DND-41 (cell line): ENCODE measurements around the gene IRAK1BP1.

ENCODE experiments used
- ATAC-seq: fragments of 200-7000 bp; cut with Tn5 transposase; 3 replicates; pipeline ENCODE4 v1.9.1; 2021; ENCODE audit warnings: low read depth; ENCODE audit not compliant: insufficient read depth
- DNase-seq: peaks from one replicate; pipeline ENCODE4 v3.0.0-alpha.2; 2020
- H2AFZ ChIP-seq: 2 replicates; pipeline ENCODE4 v1.6.0; 2012; ENCODE audit warnings: low read depth, low read length
- H3K27ac ChIP-seq: 2 replicates; pipeline ENCODE4 v1.5.1; 2012; ENCODE audit warnings: low read length, inconsistent platforms
- H3K27me3 ChIP-seq: fragments of 200-600 bp; sonication (generic); 2 replicates; pipeline ENCODE4 v1.6.0; 2012; ENCODE audit warnings: low read length, mild to moderate bottlenecking, inconsistent platforms; ENCODE audit not compliant: insufficient read depth, poor library complexity
- H3K36me3 ChIP-seq: 2 replicates; pipeline ENCODE4 v1.5.1; 2012; ENCODE audit warnings: low read length, inconsistent platforms; ENCODE audit not compliant: insufficient read depth
- H3K4me1 ChIP-seq: 2 replicates; pipeline ENCODE4 v1.5.1; 2012; ENCODE audit warnings: mild to moderate bottlenecking, low read length; ENCODE audit not compliant: insufficient read depth
- H3K4me2 ChIP-seq: 2 replicates; pipeline ENCODE4 v1.6.0; 2012; ENCODE audit warnings: mild to moderate bottlenecking, moderate library complexity, low read length, inconsistent platforms; ENCODE audit not compliant: insufficient read depth
- H3K4me3 ChIP-seq, 2 experiments: fragments of 200-600 bp in 1 of 2; shearing (Covaris generic) in 1 of 2; 2 replicates each; pipeline ENCODE4 v1.5.1; 2012 to 2016; ENCODE audit warnings: inconsistent platforms in 2 of 2, low read length in 2 of 2, mild to moderate bottlenecking in 2 of 2, low read depth in 1 of 2, moderate library complexity in 1 of 2
- H3K79me2 ChIP-seq: 2 replicates; pipeline ENCODE4 v1.6.0; 2012; ENCODE audit warnings: low read length, inconsistent platforms; ENCODE audit not compliant: insufficient read depth
- H3K9ac ChIP-seq: 2 replicates; pipeline ENCODE4 v1.6.0; 2012; ENCODE audit warnings: low read depth, mild to moderate bottlenecking, inconsistent platforms, low read length, moderate library complexity
- H3K9me3 ChIP-seq: 2 replicates; pipeline ENCODE4 v1.5.1; 2012; ENCODE audit warnings: low read length, moderate library complexity, mild to moderate bottlenecking, inconsistent platforms; ENCODE audit not compliant: insufficient read depth, severe bottlenecking
- H4K20me1 ChIP-seq: 2 replicates; pipeline ENCODE4 v1.6.0; 2012; ENCODE audit warnings: low read length; ENCODE audit not compliant: insufficient read depth
- EZH2 ChIP-seq: IDR thresholded peaks from 3 replicates; pipeline ENCODE4 v1.6.1; 2012; ENCODE audit warnings: borderline replicate concordance, low read depth, mild to moderate bottlenecking, moderate library complexity, low read length, inconsistent platforms; ENCODE audit not compliant: severe bottlenecking
- TF ChIP-seq, protein P1 (sequence below): IDR thresholded peaks from 2 replicates; pipeline ENCODE4 v1.5.1; 2012; ENCODE audit warnings: borderline replicate concordance, low read length, moderate library complexity, mild to moderate bottlenecking; ENCODE audit not compliant: poor library complexity, severe bottlenecking; ENCODE audit errors: extremely low read depth

The IRAK1BP1 gene

DNA sequence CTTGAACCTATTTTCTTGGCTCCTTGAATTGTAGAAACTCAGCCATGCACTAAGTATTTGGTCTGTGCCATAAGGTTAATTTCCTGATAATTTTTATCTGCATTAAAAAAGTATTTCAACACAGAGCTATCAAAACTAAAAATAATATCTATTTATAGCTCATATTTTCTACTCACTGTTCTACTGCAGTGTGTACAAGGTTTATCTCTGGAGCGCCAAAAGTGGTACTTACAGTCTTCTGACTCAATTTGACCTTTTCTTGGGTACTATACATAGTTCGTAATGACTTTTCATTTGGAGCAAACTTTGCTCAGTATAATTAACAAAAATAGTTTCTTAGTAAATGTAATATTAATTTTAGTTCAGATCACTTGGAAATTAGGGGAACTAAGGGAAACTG is 69.2 kb downstream of the IRAK1BP1 start:
- H3K27me3 ChIP-seq: no peaks in the 10 kb centered on the region
- no peak for DNase-seq
- H3K27ac ChIP-seq: no peak overlapping the region
- no peak overlapping the region for H3K9ac ChIP-seq
- H3K4me1 ChIP-seq: no peaks in the 10 kb centered on the region
- H4K20me1 ChIP-seq: no peaks in the 10 kb centered on the region
- no peak for ATAC-seq
- H3K79me2 ChIP-seq: no peaks in the 10 kb centered on the region
- H3K9me3 ChIP-seq: peaks cover 5% of the 10 kb centered on the region
- no peak for TF ChIP-seq EZH2
- TF ChIP-seq, protein P1, sequence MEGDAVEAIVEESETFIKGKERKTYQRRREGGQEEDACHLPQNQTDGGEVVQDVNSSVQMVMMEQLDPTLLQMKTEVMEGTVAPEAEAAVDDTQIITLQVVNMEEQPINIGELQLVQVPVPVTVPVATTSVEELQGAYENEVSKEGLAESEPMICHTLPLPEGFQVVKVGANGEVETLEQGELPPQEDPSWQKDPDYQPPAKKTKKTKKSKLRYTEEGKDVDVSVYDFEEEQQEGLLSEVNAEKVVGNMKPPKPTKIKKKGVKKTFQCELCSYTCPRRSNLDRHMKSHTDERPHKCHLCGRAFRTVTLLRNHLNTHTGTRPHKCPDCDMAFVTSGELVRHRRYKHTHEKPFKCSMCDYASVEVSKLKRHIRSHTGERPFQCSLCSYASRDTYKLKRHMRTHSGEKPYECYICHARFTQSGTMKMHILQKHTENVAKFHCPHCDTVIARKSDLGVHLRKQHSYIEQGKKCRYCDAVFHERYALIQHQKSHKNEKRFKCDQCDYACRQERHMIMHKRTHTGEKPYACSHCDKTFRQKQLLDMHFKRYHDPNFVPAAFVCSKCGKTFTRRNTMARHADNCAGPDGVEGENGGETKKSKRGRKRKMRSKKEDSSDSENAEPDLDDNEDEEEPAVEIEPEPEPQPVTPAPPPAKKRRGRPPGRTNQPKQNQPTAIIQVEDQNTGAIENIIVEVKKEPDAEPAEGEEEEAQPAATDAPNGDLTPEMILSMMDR: no peak
- no peak overlapping the region for H3K4me2 ChIP-seq
- H3K36me3 ChIP-seq: peaks cover 53% of the 10 kb centered on the region
- no peak overlapping the region for H3K4me3 ChIP-seq
- H2AFZ ChIP-seq: no peak overlapping the region

DNA sequence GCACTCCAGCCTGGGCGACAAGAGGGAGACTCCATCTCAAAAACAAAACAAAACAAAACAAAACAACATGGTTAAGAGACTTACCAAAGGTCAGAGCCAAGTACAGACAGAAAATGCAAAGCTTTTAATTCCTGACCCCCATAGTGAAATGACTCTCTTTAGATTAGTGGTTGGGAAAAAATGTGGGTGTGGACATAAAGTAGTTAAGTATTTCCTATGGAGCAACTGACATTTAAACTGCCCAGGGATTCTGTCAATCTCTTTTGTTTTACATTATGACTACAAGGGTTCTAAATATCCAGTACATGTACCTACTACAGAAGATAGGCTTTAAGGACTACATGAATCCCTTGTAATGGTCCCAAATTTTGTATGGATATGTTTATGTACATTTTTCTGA is 75.1 kb downstream of the IRAK1BP1 start:
- no peaks in the 10 kb centered on the region for H3K27me3 ChIP-seq
- H3K36me3 ChIP-seq: peaks cover 91% of the 10 kb centered on the region
- no peak overlapping the region for H3K4me2 ChIP-seq
- DNase-seq: no peak
- no peak for TF ChIP-seq EZH2
- TF ChIP-seq, protein P1: no peak
- no peaks in the 10 kb centered on the region for H3K9me3 ChIP-seq
- no peak overlapping the region for H3K4me3 ChIP-seq
- no peak overlapping the region for H3K27ac ChIP-seq
- no peaks in the 10 kb centered on the region for H3K79me2 ChIP-seq
- ATAC-seq: no peak
- no peaks in the 10 kb centered on the region for H4K20me1 ChIP-seq
- no peak overlapping the region for H2AFZ ChIP-seq
- no peak overlapping the region for H3K9ac ChIP-seq
- H3K4me1 ChIP-seq: no peaks in the 10 kb centered on the region

DNA sequence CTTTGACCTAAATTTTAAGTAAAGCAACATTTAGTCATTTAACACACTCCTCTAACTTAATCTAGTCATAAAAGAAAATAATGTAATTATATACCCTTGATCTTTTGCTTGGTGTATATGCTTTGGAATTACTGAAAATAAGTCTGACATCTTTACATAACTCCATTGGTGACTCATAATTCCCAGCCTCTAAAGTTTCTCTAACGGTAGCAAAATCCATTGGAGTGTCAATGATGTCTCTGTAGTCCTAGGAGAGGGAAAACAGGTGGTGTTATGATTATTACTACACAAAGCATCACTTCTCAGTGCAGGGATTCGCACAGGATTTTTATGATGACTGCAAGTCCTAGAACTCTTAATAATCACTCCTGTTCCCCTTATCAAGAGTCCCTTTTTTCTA is 80.2 kb downstream of the IRAK1BP1 start:
- H3K4me3 ChIP-seq: no peak overlapping the region

More for the DNA sequence above, 80.2 kb downstream of the IRAK1BP1 start:
- no peaks in the 10 kb centered on the region for H4K20me1 ChIP-seq
- no peaks in the 10 kb centered on the region for H3K79me2 ChIP-seq
- H3K27ac ChIP-seq: no peak overlapping the region
- no peak for ATAC-seq
- peaks cover 11% of the 10 kb centered on the region for H3K9me3 ChIP-seq
- no peak overlapping the region for H3K9ac ChIP-seq
- H2AFZ ChIP-seq: no peak overlapping the region
- no peaks in the 10 kb centered on the region for H3K4me1 ChIP-seq
- no peak overlapping the region for H3K4me2 ChIP-seq
- H3K36me3 ChIP-seq: peaks cover 100% of the 10 kb centered on the region
- TF ChIP-seq EZH2: no peak
- TF ChIP-seq, protein P1: no peak
- H3K27me3 ChIP-seq: no peaks in the 10 kb centered on the region
- no peak for DNase-seq
